ENCODE measurements around the gene ZSCAN20.
"Not testable (repeated sequence)": the region's sequence is repeated elsewhere in the genome, so short reads cannot be mapped to it uniquely, and the experiment has no call there.

Gene ZSCAN20

DNA sequence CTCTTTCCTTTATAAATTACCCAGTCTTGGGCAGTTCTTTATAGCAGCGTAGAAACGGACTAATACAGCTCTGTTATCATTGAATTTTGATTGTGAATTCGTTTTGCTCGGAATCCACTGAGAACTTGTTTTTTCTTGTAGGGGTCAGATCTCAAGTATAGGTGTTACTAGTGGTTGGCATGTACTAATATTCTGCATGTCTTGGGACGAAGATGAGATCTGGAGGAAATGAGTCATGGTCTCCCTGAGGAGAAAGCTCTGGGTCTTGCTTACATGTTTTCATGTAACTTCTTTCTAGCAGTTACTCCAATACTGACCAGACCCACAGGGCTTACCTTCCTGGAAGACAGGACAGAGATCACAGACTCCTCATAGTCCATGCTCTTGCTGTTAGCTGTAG is 30.3 kb downstream of the ZSCAN20 start:
- no peak overlapping the region for H3K4me3 ChIP-seq (ENCODE audit: insufficient read length, low read depth)
- no peaks in the 10 kb centered on the region for H3K4me1 ChIP-seq (ENCODE audit: insufficient read depth, insufficient read length)
- H3K27me3 ChIP-seq (ENCODE audit: insufficient read depth, insufficient read length), result no peaks in the 10 kb centered on the region
- peaks cover 4% of the 10 kb centered on the region; the same call in 1 of the 2 replicates for H3K9me3 ChIP-seq (ENCODE audit: insufficient read depth, low read length)
- TF ChIP-seq ZNF274 (IDR thresholded peaks at IDR 0.05; ENCODE audit: low read depth, low read length) (no peak), SUZ12 (IDR thresholded peaks at IDR 0.05; ENCODE audit: extremely low read depth, insufficient read depth, insufficient read length) (no peak), YY1 (IDR thresholded peaks at IDR 0.05; ENCODE audit: insufficient read depth, insufficient read length) (no peak)
- H3K9ac ChIP-seq (ENCODE audit: insufficient read length, low read depth), result no peak overlapping the region
- no peak for DNase-seq (ENCODE audit: low read depth, low spot score)
- peaks cover 2% of the 10 kb centered on the region for H3K36me3 ChIP-seq (ENCODE audit: insufficient read depth, insufficient read length, low read length)

GRCh38 chr1:33503506-33503905 is 31.1 kb downstream of the ZSCAN20 start:
- Histone ChIP-seq H3K9ac (ENCODE audit: insufficient read length, low read depth) (no peak overlapping the region), H3K27me3 (ENCODE audit: insufficient read depth, insufficient read length) (no peaks in the 10 kb centered on the region), H3K36me3 (ENCODE audit: insufficient read depth, insufficient read length, low read length) (peaks cover 2% of the 10 kb centered on the region), H3K4me3 (ENCODE audit: insufficient read length, low read depth) (no peak overlapping the region), H3K9me3 (ENCODE audit: insufficient read depth, low read length) (peaks cover 9% of the 10 kb centered on the region; the same call in 1 of the 2 replicates), H3K4me1 (ENCODE audit: insufficient read depth, insufficient read length) (no peaks in the 10 kb centered on the region)
- TF ChIP-seq SUZ12 (IDR thresholded peaks at IDR 0.05; ENCODE audit: extremely low read depth, insufficient read depth, insufficient read length) (no peak), ZNF274 (IDR thresholded peaks at IDR 0.05; ENCODE audit: low read depth, low read length) (no peak), YY1 (IDR thresholded peaks at IDR 0.05; ENCODE audit: insufficient read depth, insufficient read length) (no peak)
- DNase-seq (ENCODE audit: low read depth, low spot score), result no peak

GRCh38 chr1:33507661-33508060 is 35.2 kb downstream of the ZSCAN20 start:
- no peak overlapping the region for H3K9ac ChIP-seq (ENCODE audit: insufficient read length, low read depth)
- H3K4me1 ChIP-seq (ENCODE audit: insufficient read depth, insufficient read length), result no peaks in the 10 kb centered on the region
- no peak overlapping the region for H3K4me3 ChIP-seq (ENCODE audit: insufficient read length, low read depth)
- peaks cover 9% of the 10 kb centered on the region; the same call in 1 of the 2 replicates for H3K9me3 ChIP-seq (ENCODE audit: insufficient read depth, low read length)
- H3K27me3 ChIP-seq (ENCODE audit: insufficient read depth, insufficient read length), result no peaks in the 10 kb centered on the region
- no peak for DNase-seq (ENCODE audit: low read depth, low spot score)
- TF ChIP-seq SUZ12 (IDR thresholded peaks at IDR 0.05; ENCODE audit: extremely low read depth, insufficient read depth, insufficient read length) (no peak), ZNF274 (IDR thresholded peaks at IDR 0.05; ENCODE audit: low read depth, low read length) (no peak), YY1 (IDR thresholded peaks at IDR 0.05; ENCODE audit: insufficient read depth, insufficient read length) (no peak)
- H3K36me3 ChIP-seq (ENCODE audit: insufficient read depth, insufficient read length, low read length), result no peaks in the 10 kb centered on the region

GRCh38 chr1:33508151-33508550 is 35.7 kb downstream of the ZSCAN20 start:
- H3K9me3 ChIP-seq (ENCODE audit: insufficient read depth, low read length), result peaks cover 9% of the 10 kb centered on the region; the same call in 1 of the 2 replicates
- no peaks in the 10 kb centered on the region for H3K4me1 ChIP-seq (ENCODE audit: insufficient read depth, insufficient read length)
- H3K9ac ChIP-seq (ENCODE audit: insufficient read length, low read depth), result no peak overlapping the region
- no peak for TF ChIP-seq YY1 (IDR thresholded peaks at IDR 0.05; ENCODE audit: insufficient read depth, insufficient read length)
- TF ChIP-seq SUZ12 (IDR thresholded peaks at IDR 0.05; ENCODE audit: extremely low read depth, insufficient read depth, insufficient read length), result no peak
- TF ChIP-seq ZNF274 (IDR thresholded peaks at IDR 0.05; ENCODE audit: low read depth, low read length), result no peak
- H3K27me3 ChIP-seq (ENCODE audit: insufficient read depth, insufficient read length), result no peaks in the 10 kb centered on the region
- H3K36me3 ChIP-seq (ENCODE audit: insufficient read depth, insufficient read length, low read length), result no peaks in the 10 kb centered on the region
- no peak overlapping the region for H3K4me3 ChIP-seq (ENCODE audit: insufficient read length, low read depth)
- no peak for DNase-seq (ENCODE audit: low read depth, low spot score)

DNA sequence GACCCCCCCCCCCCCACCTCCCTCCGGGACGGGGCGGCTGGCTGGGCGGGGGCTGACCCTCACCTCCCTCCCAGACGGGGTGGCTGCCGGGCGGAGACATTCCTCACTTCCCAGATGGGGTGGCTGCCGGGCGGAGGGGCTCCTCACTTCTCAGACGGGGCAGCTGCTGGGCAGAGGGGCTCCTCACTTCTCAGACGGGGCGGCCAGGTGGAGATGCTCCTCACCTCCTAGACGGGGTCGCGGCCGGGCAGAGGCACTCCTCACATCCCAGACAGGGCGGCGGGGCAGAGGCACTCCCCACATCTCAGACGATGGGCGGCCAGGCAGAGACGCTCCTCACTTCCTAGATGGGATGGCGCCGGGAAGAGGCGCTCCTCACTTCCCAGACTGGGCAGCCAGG is 36.8 kb downstream of the ZSCAN20 start:
- not testable (repeated sequence) for H3K9ac ChIP-seq (ENCODE audit: insufficient read length, low read depth); H3K9me3 ChIP-seq (ENCODE audit: insufficient read depth, low read length); H3K27me3 ChIP-seq (ENCODE audit: insufficient read depth, insufficient read length); H3K36me3 ChIP-seq (ENCODE audit: insufficient read depth, insufficient read length, low read length); H3K4me3 ChIP-seq (ENCODE audit: insufficient read length, low read depth); H3K4me1 ChIP-seq (ENCODE audit: insufficient read depth, insufficient read length); DNase-seq (ENCODE audit: low read depth, low spot score)

- no peaks in the 10 kb centered on the region for H3K4me1 ChIP-seq (ENCODE audit: insufficient read depth, insufficient read length)
- H3K9ac ChIP-seq (ENCODE audit: insufficient read length, low read depth), result no peak overlapping the region
- H3K4me3 ChIP-seq (ENCODE audit: insufficient read length, low read depth), result no peak overlapping the region
- no peak for TF ChIP-seq YY1 (IDR thresholded peaks at IDR 0.05; ENCODE audit: insufficient read depth, insufficient read length)
- H3K27me3 ChIP-seq (ENCODE audit: insufficient read depth, insufficient read length), result no peaks in the 10 kb centered on the region
- no peaks in the 10 kb centered on the region for H3K36me3 ChIP-seq (ENCODE audit: insufficient read depth, insufficient read length, low read length)
- DNase-seq (ENCODE audit: low read depth, low spot score), result no peak
- peaks cover 7% of the 10 kb centered on the region; the same call in 1 of the 2 replicates for H3K9me3 ChIP-seq (ENCODE audit: insufficient read depth, low read length)
Measured at GRCh38 chr1:33512226-33513011, 40.0 kb downstream of the ZSCAN20 start.

GRCh38 chr1:33515112-33515511 is 42.7 kb downstream of the ZSCAN20 start:
- H3K9me3 ChIP-seq (ENCODE audit: insufficient read depth, low read length), result no peaks in the 10 kb centered on the region
- H3K9ac ChIP-seq (ENCODE audit: insufficient read length, low read depth), result no peak overlapping the region
- no peaks in the 10 kb centered on the region for H3K4me1 ChIP-seq (ENCODE audit: insufficient read depth, insufficient read length)
- no peak overlapping the region for H3K4me3 ChIP-seq (ENCODE audit: insufficient read length, low read depth)
- TF ChIP-seq YY1 (IDR thresholded peaks at IDR 0.05; ENCODE audit: insufficient read depth, insufficient read length) (no peak), SUZ12 (IDR thresholded peaks at IDR 0.05; ENCODE audit: extremely low read depth, insufficient read depth, insufficient read length) (no peak), ZNF274 (IDR thresholded peaks at IDR 0.05; ENCODE audit: low read depth, low read length) (no peak)
- no peaks in the 10 kb centered on the region for H3K27me3 ChIP-seq (ENCODE audit: insufficient read depth, insufficient read length)
- H3K36me3 ChIP-seq (ENCODE audit: insufficient read depth, insufficient read length, low read length), result no peaks in the 10 kb centered on the region
- no peak for DNase-seq (ENCODE audit: low read depth, low spot score)

Measured in NT2/D1 (cell line).